GM12864 (cell line): Measurements from ENCODE around the gene APCDD1L.

ENCODE experiments used
- DNase-seq: peaks from one replicate; pipeline ENCODE4 v3.0.0-alpha.2; 2011; ENCODE audit warnings: low read depth
- H3K4me3 ChIP-seq: 2 replicates; pipeline ENCODE4 v1.5.1; 2011; ENCODE audit warnings: mild to moderate bottlenecking, low read depth, low read length, control low read depth
- CTCF ChIP-seq: IDR thresholded peaks from 2 replicates; pipeline ENCODE4 v1.5.1; 2011; ENCODE audit warnings: low read depth, mild to moderate bottlenecking, moderate library complexity, low read length, control low read depth, inconsistent platforms; ENCODE audit errors: missing control alignments

The APCDD1L gene

DNA sequence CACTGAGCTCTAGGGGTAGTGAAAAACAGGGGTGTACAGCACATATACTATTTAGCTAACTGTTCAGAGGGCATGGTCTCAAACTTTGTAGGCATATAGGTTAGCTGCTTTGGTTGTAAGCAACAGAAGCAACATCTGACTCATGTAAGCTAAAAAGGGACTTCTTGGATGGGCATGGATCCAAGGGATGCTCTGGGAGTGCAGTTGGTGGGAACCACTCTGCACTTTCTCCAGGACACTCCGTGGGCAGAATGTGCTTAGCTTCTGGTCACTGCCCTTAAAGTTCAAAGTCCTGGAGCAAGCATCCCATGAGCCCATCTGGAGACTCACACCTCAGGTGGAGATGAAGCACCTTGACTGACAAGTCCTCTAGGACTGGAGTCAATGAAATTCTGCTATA, 11.5 kb downstream of the APCDD1L start:
- no peak for TF ChIP-seq CTCF
- H3K4me3 ChIP-seq = no peak overlapping the region
- DNase-seq = no peak

- no peak for TF ChIP-seq CTCF
- no peak overlapping the region for H3K4me3 ChIP-seq
- DNase-seq = no peak
Measured at GRCh38 chr20:58500256-58500655, 14.9 kb downstream of the APCDD1L start.

- no peak for TF ChIP-seq CTCF
- no peak for DNase-seq
- no peak overlapping the region for H3K4me3 ChIP-seq
Measured at GRCh38 chr20:58498470-58499068, 16.6 kb downstream of the APCDD1L start.

GRCh38 chr20:58497724-58498469, 17.3 kb downstream of the APCDD1L start:
- H3K4me3 ChIP-seq = no peak overlapping the region
- DNase-seq = no peak
- no peak for TF ChIP-seq CTCF

- no peak for DNase-seq
- no peak for TF ChIP-seq CTCF
- H3K4me3 ChIP-seq = no peak overlapping the region
Measured at GRCh38 chr20:58497076-58497641, 18.0 kb downstream of the APCDD1L start.

- H3K4me3 ChIP-seq = no peak overlapping the region
- DNase-seq = no peak
- TF ChIP-seq CTCF = no peak
Measured at GRCh38 chr20:58496429-58496769, 18.8 kb downstream of the APCDD1L start.
